LNCAP (cell line): Measurements from ENCODE around the gene NNMT.

Source experiments
- CTCF ChIP-seq: fragments of 450-650 bp; IDR thresholded peaks from 2 replicates; pipeline ENCODE4 v1.5.1; 2017; ENCODE audit warnings: mild to moderate bottlenecking

The NNMT gene

GRCh38 chr11:114297806-114298709 is 1.9 kb downstream of the NNMT start:
- no peak for TF ChIP-seq CTCF

GRCh38 chr11:114298710-114299109 is 2.5 kb downstream of the NNMT start:
- TF ChIP-seq CTCF, result no peak

- TF ChIP-seq CTCF, result no peak
Measured at GRCh38 chr11:114301088-114301487, 4.9 kb downstream of the NNMT start.

- no peak for TF ChIP-seq CTCF
Measured at GRCh38 chr11:114301927-114302326, 5.7 kb downstream of the NNMT start.

GRCh38 chr11:114302663-114303062 is 6.5 kb downstream of the NNMT start:
- TF ChIP-seq CTCF, result no peak

GRCh38 chr11:114304065-114304464 is 7.9 kb downstream of the NNMT start:
- TF ChIP-seq CTCF, result no peak

GRCh38 chr11:114304969-114305368 is 8.8 kb downstream of the NNMT start:
- TF ChIP-seq CTCF, result no peak
